HCT116 (cell line): ENCODE measurements around the gene CREG2. TPM values are rescaled to one million over a fixed set of nuclear protein-coding genes. Genes with fewer than 3 reads are reported as not detected.

Experiments
- ATAC-seq: fragments of 200-7000 bp; cut with Tn5 transposase; 2 replicates; pipeline ENCODE4 v1.9.1; 2020; ENCODE audit warnings: mild to moderate bottlenecking, moderate library complexity
- BruUV-seq: library from RNA; stranded (reverse); fragments of 400-500 nt; replicated peaks from 2 replicates; lab custom pipeline; 2021; lab: Mats Ljungman, UMichigan
- CTCF ChIA-PET: fragments of 300-600 bp; sonication (Branson Sonifier 250); formaldehyde crosslinking; loops from one replicate; lab custom pipeline; 2021; ENCODE audit warnings: antibody characterized with exemption; lab: Charles Lee
- POLR2A ChIA-PET: fragments of 300-600, 350-600 bp; sonication (Branson Sonifier 250); formaldehyde crosslinking; loops from one replicate; lab custom pipeline; 2021; ENCODE audit warnings: antibody characterized with exemption; lab: Charles Lee
- RAD21 ChIA-PET, 2 experiments: fragments of 300-600 bp; sonication (Branson Sonifier 250); formaldehyde crosslinking; loops; one replicate each; lab custom pipeline; 2023; ENCODE audit warnings: low total read pairs in 2 of 2; ENCODE audit not compliant: uncharacterized antibody in 2 of 2, unreplicated experiment in 2 of 2, low non-redundant PET in 1 of 2; lab: Charles Lee
- DNase-seq: peaks from one replicate; pipeline ENCODE4 v3.0.0-alpha.2; 2010; ENCODE audit warnings: low read depth, low spot score
- H2AFZ ChIP-seq: fragments of 200-600 bp; shearing (Covaris generic), sonication (generic); 2 replicates; pipeline ENCODE4 v1.6.1; 2017; ENCODE audit warnings: low read depth, mixed run types, mixed read lengths, antibody characterized with exemption, low read length; ENCODE audit not compliant: poor library complexity, severe bottlenecking
- H3K27ac ChIP-seq: 2 replicates; pipeline ENCODE4 v1.5.1; 2012; ENCODE audit warnings: low read depth, low read length
- H3K27me3 ChIP-seq: fragments of 200-600 bp; sonication (generic); 2 replicates; pipeline ENCODE4 v1.6.1; 2016; ENCODE audit warnings: mixed run types, low read length, mixed read lengths; ENCODE audit not compliant: insufficient read depth
- H3K36me3 ChIP-seq, 2 experiments: fragments of 200-500 bp in 1 of 2; fragments of 200-600 bp in 1 of 2; sonication (Bioruptor generic) in 1 of 2; sonication (generic) in 1 of 2; 2 replicates each; pipeline versions ENCODE4 v1.5.1 to v1.6.1; 2014 to 2016; ENCODE audit warnings: low read length in 2 of 2, inconsistent platforms in 1 of 2, mixed read lengths in 1 of 2, mixed run types in 1 of 2; ENCODE audit not compliant: insufficient read depth in 2 of 2, control insufficient read depth in 1 of 2
- H3K4me1 ChIP-seq, 2 experiments: fragments of 200-600 bp in 1 of 2; sonication (generic) in 1 of 2; 2 replicates each; pipeline versions ENCODE4 v1.5.1 to v1.6.1; 2012 to 2017; ENCODE audit warnings: low read length in 2 of 2, inconsistent platforms in 1 of 2, mild to moderate bottlenecking in 1 of 2, mixed read lengths in 1 of 2, mixed run types in 1 of 2, moderate library complexity in 1 of 2; ENCODE audit not compliant: insufficient read depth in 2 of 2, control insufficient read depth in 1 of 2
- H3K4me2 ChIP-seq: fragments of 200-600 bp; sonication (generic); 2 replicates; pipeline ENCODE4 v1.6.1; 2017; ENCODE audit warnings: mixed run types, low read length, mixed read lengths
- H3K4me3 ChIP-seq, 2 experiments: fragments of 200-600 bp in 1 of 2; sonication (generic) in 1 of 2; replicated peaks in 1 of 2; 2 replicates each; pipeline ENCODE4 v1.5.1; 2011 to 2016; ENCODE audit warnings: low read length in 2 of 2, control low read depth in 1 of 2, low read depth in 1 of 2, mild to moderate bottlenecking in 1 of 2, mixed read lengths in 1 of 2, mixed run types in 1 of 2
- H3K79me2 ChIP-seq: fragments of 200-600 bp; sonication (generic); 2 replicates; pipeline ENCODE4 v1.6.1; 2017; ENCODE audit warnings: mild to moderate bottlenecking, mixed run types, low read length, moderate library complexity, mixed read lengths; ENCODE audit not compliant: insufficient read depth
- H3K9ac ChIP-seq: fragments of 200-600 bp; sonication (generic); 2 replicates; pipeline ENCODE4 v1.6.1; 2016; ENCODE audit warnings: low read length, mixed read lengths
- H3K9me2 ChIP-seq: fragments of 200-600 bp; sonication (generic), shearing (Covaris generic); 2 replicates; pipeline ENCODE4 v1.6.1; 2017; ENCODE audit warnings: mixed run types, mild to moderate bottlenecking, moderate library complexity; ENCODE audit not compliant: insufficient read depth
- H3K9me3 ChIP-seq, 2 experiments: fragments of 200-500 bp in 1 of 2; fragments of 200-600 bp in 1 of 2; sonication (Bioruptor generic) in 1 of 2; sonication (generic) in 1 of 2; 2 replicates each; pipeline ENCODE4 v1.6.1; 2014 to 2017; ENCODE audit warnings: low read length in 2 of 2, mixed read lengths in 2 of 2, inconsistent platforms in 1 of 2, low read depth in 1 of 2, mild to moderate bottlenecking in 1 of 2, mixed run types in 1 of 2, moderate library complexity in 1 of 2; ENCODE audit not compliant: control insufficient read depth in 1 of 2, insufficient read depth in 1 of 2
- H4K20me1 ChIP-seq: fragments of 200-600 bp; sonication (generic), shearing (Covaris generic); 2 replicates; pipeline ENCODE4 v1.6.1; 2017; ENCODE audit warnings: mixed run types, mild to moderate bottlenecking, moderate library complexity; ENCODE audit not compliant: insufficient read depth
- ATF3 ChIP-seq: IDR thresholded peaks from 2 replicates; pipeline ENCODE4 v1.6.1; 2012
- CBX3 ChIP-seq: IDR thresholded peaks from 2 replicates; pipeline ENCODE4 v1.6.1; 2012; ENCODE audit warnings: low read depth
- CEBPB ChIP-seq: IDR thresholded peaks from 2 replicates; pipeline ENCODE4 v1.6.1; 2012; ENCODE audit warnings: low read depth
- ELF1 ChIP-seq: IDR thresholded peaks from 2 replicates; pipeline ENCODE4 v1.6.1; 2012; ENCODE audit warnings: low read depth, borderline replicate concordance
- EZH2 ChIP-seq: fragments of 200-600 bp; sonication (generic); IDR thresholded peaks from 2 replicates; pipeline ENCODE4 v1.6.1; 2017; ENCODE audit warnings: antibody characterized with exemption, mixed run types
- JUND ChIP-seq: IDR thresholded peaks from 2 replicates; pipeline ENCODE4 v1.6.1; 2012
- POLR2A ChIP-seq: IDR thresholded peaks from 2 replicates; pipeline ENCODE4 v1.7.0; 2011; ENCODE audit warnings: borderline replicate concordance; ENCODE audit not compliant: insufficient read depth, insufficient read length; ENCODE audit errors: extremely low read depth
- POLR2AphosphoS5 ChIP-seq: IDR thresholded peaks from 2 replicates; pipeline ENCODE4 v1.6.1; 2011; ENCODE audit warnings: mild to moderate bottlenecking, low read depth, low read length, moderate library complexity
- REST ChIP-seq: IDR thresholded peaks from 2 replicates; pipeline ENCODE4 v1.6.1; 2012; ENCODE audit warnings: low read depth
- SIN3A ChIP-seq: IDR thresholded peaks from 2 replicates; pipeline ENCODE4 v1.6.1; 2012; ENCODE audit warnings: low read depth
- SRF ChIP-seq: IDR thresholded peaks from 2 replicates; pipeline ENCODE4 v1.6.1; 2012; ENCODE audit warnings: low read depth
- TCF7L2 ChIP-seq: IDR thresholded peaks from 2 replicates; pipeline ENCODE4 v1.7.0; 2011; ENCODE audit warnings: borderline replicate concordance, inconsistent platforms; ENCODE audit not compliant: insufficient read depth, insufficient read length; ENCODE audit errors: extremely low read depth
- YY1 ChIP-seq: IDR thresholded peaks from 2 replicates; pipeline ENCODE4 v1.6.1; 2011; ENCODE audit warnings: low read length, low read depth, moderate library complexity, mild to moderate bottlenecking; ENCODE audit not compliant: insufficient replicate concordance; ENCODE audit errors: extremely low read depth
- ZBTB33 ChIP-seq: IDR thresholded peaks from 2 replicates; pipeline ENCODE4 v1.6.1; 2011; ENCODE audit warnings: mild to moderate bottlenecking, low read length, moderate library complexity; ENCODE audit not compliant: insufficient replicate concordance; ENCODE audit errors: extremely low read depth
- ZNF274 ChIP-seq: fragments of 200-500 bp; sonication (Bioruptor generic); IDR thresholded peaks from 2 replicates; pipeline ENCODE4 v1.6.1; 2014; ENCODE audit warnings: mild to moderate bottlenecking, low read depth, low read length, inconsistent platforms
- intact Hi-C: fragments of 100-400 bp; cut with micrococcal nuclease; formaldehyde crosslinking; loops from 2 replicates; pipeline ENCODE4 v1.10.0; 2022
- total RNA-seq: library from RNA; stranded (reverse); gene quantifications from one replicate; pipeline ENCODE4 v1.2.1, GENCODE V29; 2021; ENCODE audit not compliant: unreplicated experiment

CREG2 gene
- total RNA-seq, 1 experiment from 2014 or later, result 0.12 TPM

- no peak for ATAC-seq
- intact Hi-C loops, result no loop called here
- no peak overlapping the region for H3K27ac ChIP-seq
- H3K4me3 ChIP-seq, result no peak overlapping the region
- H3K9me2 ChIP-seq, result no peaks in the 10 kb centered on the region
- no peak overlapping the region for H3K9ac ChIP-seq
- no peaks in the 10 kb centered on the region for H4K20me1 ChIP-seq
- ChIA-PET CTCF (no interaction called here), RAD21 (no interaction called here), POLR2A (interaction anchor here (2.3 kb wide), 1 partner anchor 9 kb away, joined by 9 read pairs; the partner anchor contains the start of gene RNF149)
- H3K4me1 ChIP-seq, result no peaks in the 10 kb centered on the region
- peaks cover 3 to 11% of the 10 kb centered on the region in 2 experiments; a peak in 3 of 4 replicates for H3K36me3 ChIP-seq
- DNase-seq, result no peak
- TF ChIP-seq ELF1 (no peak), YY1 (no peak), ATF3 (no peak), POLR2AphosphoS5 (no peak), EZH2 (no peak)
- peaks cover 99% of the 10 kb centered on the region for H3K79me2 ChIP-seq
- H2AFZ ChIP-seq, result no peak overlapping the region
- H3K4me2 ChIP-seq, result no peak overlapping the region
- H3K27me3 ChIP-seq, result no peaks in the 10 kb centered on the region
- H3K9me3 ChIP-seq, result no peaks in the 10 kb centered on the region
- BruUV-seq, result no TSS peak
Measured at GRCh38 chr2:101299604-101300003, 87.7 kb downstream of the CREG2 start.

GRCh38 chr2:101297383-101297782, 89.9 kb downstream of the CREG2 start:
- no peak overlapping the region for H3K27ac ChIP-seq
- H2AFZ ChIP-seq, result no peak overlapping the region
- no TSS peak for BruUV-seq
- ATAC-seq, result no peak
- ChIA-PET RAD21 (no interaction called here), CTCF (no interaction called here), POLR2A (interaction anchor here (1.1 kb wide), 1 partner anchor 11 kb away, joined by 3 read pairs; the partner anchor contains the start of gene RNF149)
- H3K9me2 ChIP-seq, result no peaks in the 10 kb centered on the region
- no peak overlapping the region for H3K4me3 ChIP-seq
- no peak overlapping the region for H3K4me2 ChIP-seq
- H3K9ac ChIP-seq, result no peak overlapping the region
- peaks cover 12 to 18% of the 10 kb centered on the region in 2 experiments; a peak in 3 of 4 replicates for H3K36me3 ChIP-seq
- no peaks in the 10 kb centered on the region for H3K27me3 ChIP-seq
- no peaks in the 10 kb centered on the region for H3K9me3 ChIP-seq
- no peaks in the 10 kb centered on the region for H4K20me1 ChIP-seq
- peaks cover 92% of the 10 kb centered on the region for H3K79me2 ChIP-seq
- H3K4me1 ChIP-seq, result no peaks in the 10 kb centered on the region
- no peak for DNase-seq
- intact Hi-C loops, result no loop called here
- no peak for TF ChIP-seq ZBTB33
- no peak for TF ChIP-seq EZH2
- no peak for TF ChIP-seq YY1
- TF ChIP-seq SIN3A, result no peak
- TF ChIP-seq CBX3, result no peak
- no peak for TF ChIP-seq SRF
- no peak for TF ChIP-seq TCF7L2
- TF ChIP-seq REST, result no peak
- TF ChIP-seq JUND, result no peak
- TF ChIP-seq ZNF274, result no peak
- TF ChIP-seq CEBPB, result no peak
- no peak for TF ChIP-seq ELF1
- TF ChIP-seq POLR2A, result no peak
